Stimulated activated naive B cell treated with anti-CD40 and anti-IgM and Interleukin-4, amounts not matched to agents 10 μg/mL and 1 μg/mL and 100 μg/mL, for 72 hours (primary cell): Measurements from ENCODE around the gene SLC16A5.

Experiments
- ATAC-seq, 2 donors: fragments of 150-1000 bp; cut with Tn5 transposase; replicated peaks; 2 replicates each; pipeline ENCODE4 v1.10.0; 2021; ENCODE audit warnings: moderate library complexity in 1 of 2
- DNase-seq: peaks from one replicate; pipeline ENCODE4 v3.0.0; 2021
- H3K27ac Mint-ChIP-seq: one replicate; pipeline ENCODE4 v1.8.0; 2022; ENCODE audit warnings: mild to moderate bottlenecking, mixed read lengths
- H3K27me3 Mint-ChIP-seq, 2 donors: one replicate each; pipeline ENCODE4 v1.8.0; 2022; ENCODE audit warnings: mixed read lengths in 2 of 2
- H3K36me3 Mint-ChIP-seq, 2 donors: one replicate each; pipeline ENCODE4 v1.8.0; 2022; ENCODE audit warnings: mixed read lengths in 2 of 2, mild to moderate bottlenecking in 1 of 2
- H3K4me1 Mint-ChIP-seq, 2 donors: one replicate each; pipeline ENCODE4 v1.8.0; 2022; ENCODE audit warnings: mixed read lengths in 2 of 2, mild to moderate bottlenecking in 1 of 2
- H3K4me3 Mint-ChIP-seq, 2 donors: one replicate each; pipeline ENCODE4 v1.8.0; 2022; ENCODE audit warnings: mild to moderate bottlenecking in 2 of 2, mixed read lengths in 2 of 2, moderate library complexity in 1 of 2
- H3K9me3 Mint-ChIP-seq, 2 donors: one replicate each; pipeline ENCODE4 v1.8.0; 2022; ENCODE audit warnings: mixed read lengths in 2 of 2, mild to moderate bottlenecking in 1 of 2

Gene SLC16A5

GRCh38 chr17:75086496-75087181 is 1.1 kb upstream of the SLC16A5 start:
- no peak for ATAC-seq
- Mint-ChIP-seq H3K4me1 (peaks cover 12 to 17% of the 10 kb centered on the region in 2 donors), H3K27me3 (peaks cover 14 to 15% of the 10 kb centered on the region in 2 donors), H3K4me3 (peak overlapping the region; percentile 17 to 41), H3K27ac (peak overlapping the region; percentile 74), H3K9me3 (no peaks in the 10 kb centered on the region), H3K36me3 (no peaks in the 10 kb centered on the region)
- no peak for DNase-seq

DNA sequence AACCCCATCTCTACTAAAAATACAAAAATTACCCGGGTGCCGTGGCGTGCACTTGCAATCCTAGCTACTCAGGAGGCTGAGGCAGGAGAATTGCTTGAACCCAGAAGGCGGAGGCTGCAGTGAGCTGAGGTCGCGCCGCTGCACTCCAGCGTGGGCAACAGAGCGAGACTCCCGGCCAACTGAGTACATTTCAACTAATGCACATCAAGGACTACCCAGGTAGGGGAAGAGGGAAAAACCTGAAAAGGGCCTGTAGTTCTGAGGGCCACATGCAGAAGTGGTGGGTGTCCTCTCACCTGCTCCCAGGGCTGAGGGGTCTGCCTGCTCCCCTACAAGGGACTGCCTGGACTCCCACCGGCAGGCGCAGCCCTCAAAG is 584 bp upstream of the SLC16A5 start:
- peaks cover 15 to 17% of the 10 kb centered on the region in 2 donors for H3K4me1 Mint-ChIP-seq
- H3K27ac Mint-ChIP-seq: peak overlapping the region; percentile 25
- DNase-seq: no peak
- H3K4me3 Mint-ChIP-seq: peak overlapping the region; percentile 64 to 86
- ATAC-seq: peak in 1 of 2 donors; percentile 1
- H3K36me3 Mint-ChIP-seq: no peaks in the 10 kb centered on the region
- H3K27me3 Mint-ChIP-seq: peaks cover 10 to 14% of the 10 kb centered on the region in 2 donors
- H3K9me3 Mint-ChIP-seq: no peaks in the 10 kb centered on the region

DNA sequence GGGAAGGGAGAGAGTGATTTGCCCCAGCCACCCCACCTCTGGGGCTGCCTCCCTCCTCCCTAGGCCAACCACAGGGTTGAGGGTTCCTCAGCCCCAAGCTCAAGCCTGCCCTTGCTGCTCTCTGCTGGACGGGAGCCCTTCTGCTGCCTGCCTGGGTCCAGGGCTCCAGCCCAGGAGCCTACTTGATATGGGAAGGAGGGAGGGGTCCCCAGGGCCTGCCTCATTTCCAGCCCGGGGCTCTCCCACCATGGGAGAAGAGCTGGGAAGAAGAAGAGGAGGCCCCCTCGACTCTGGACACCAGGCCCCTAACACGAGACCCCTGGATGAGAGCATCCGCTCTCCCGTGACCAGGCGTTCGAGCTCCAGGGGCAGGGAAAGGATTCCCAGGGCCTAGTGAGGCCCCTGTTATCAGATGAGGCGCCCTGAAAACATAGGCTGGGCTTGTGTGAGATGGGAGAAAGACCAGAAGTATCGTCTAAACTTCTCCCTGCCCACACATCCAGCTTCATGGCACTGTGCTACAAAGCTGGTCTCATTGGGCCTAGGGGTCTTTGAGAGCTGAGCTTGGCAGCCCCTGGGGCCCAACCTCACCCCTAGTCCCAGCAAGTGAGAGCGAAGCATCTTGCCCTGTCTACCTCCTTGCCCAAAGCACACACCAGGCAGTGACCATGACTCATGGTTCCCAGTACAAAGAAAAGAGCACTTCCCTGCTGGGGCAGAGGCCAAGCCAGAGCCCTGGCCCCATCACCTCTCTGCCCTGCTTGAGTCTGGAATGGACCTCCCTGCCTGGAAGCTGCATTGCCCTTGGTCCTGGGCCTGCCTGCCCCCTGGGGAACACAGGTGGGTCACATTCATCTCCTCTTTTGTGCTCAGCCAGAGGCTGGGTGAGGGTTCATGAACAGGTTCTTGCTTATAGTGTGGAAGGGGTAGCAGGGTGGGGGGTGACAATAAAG is 987 bp downstream of the SLC16A5 start:
- peaks cover 4 to 6% of the 10 kb centered on the region in 2 donors for H3K27me3 Mint-ChIP-seq
- ATAC-seq (peak; percentile 20 to 21), DNase-seq (no peak)

DNA sequence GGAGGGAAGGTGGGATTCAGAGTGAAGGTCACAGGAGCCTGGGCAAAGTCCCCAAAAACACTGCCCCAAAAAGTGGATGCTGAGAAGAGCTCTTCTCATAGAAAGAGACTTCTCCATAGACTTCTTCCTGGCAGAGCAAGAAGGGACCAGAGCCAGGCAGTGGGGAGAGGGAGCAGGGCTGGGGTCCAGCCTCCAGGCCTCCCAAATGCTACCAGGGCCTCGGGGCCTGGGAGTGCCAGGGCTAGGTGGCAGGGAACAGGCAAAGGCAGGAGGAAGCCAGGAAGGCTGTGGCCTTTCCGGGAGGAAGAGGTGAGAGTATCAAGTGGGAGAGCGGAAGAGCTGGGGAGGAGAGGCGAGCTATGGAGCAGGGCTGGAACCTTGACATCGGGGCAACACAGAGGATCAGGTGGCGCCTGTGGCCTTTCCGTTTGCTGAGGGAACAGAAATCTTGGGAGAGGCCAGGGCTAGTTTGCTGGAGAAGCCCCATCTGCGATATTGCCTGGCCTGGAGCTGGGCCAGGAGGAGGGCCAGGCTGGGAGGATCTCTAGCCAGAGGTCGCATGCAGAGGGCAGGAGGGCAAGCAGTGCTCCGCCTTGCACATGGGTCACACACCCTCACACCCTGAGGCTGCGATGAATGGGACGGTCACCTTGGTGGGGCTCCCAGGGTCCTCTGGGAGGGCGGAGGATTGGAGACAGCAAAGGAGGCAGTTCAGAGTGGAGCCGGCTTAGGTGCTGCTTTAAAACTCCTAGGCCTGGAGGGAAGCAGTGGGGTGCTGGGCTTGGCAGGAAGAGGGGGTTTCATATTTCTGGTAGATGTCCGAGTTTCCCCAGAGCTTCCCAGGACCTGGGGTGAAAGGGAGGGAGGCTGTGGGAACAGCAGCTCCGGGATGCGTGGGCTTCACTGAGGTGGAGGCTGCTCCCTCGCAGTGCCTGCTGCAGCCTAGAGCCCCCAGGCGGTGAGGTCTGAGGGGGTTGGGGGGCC is 3.4 kb downstream of the SLC16A5 start:
- no peak for ATAC-seq
- peaks cover 17 to 21% of the 10 kb centered on the region in 2 donors for H3K4me1 Mint-ChIP-seq
- H3K27ac Mint-ChIP-seq: peak overlapping the region; percentile 63
- H3K27me3 Mint-ChIP-seq: peaks cover 4 to 6% of the 10 kb centered on the region in 2 donors
- H3K9me3 Mint-ChIP-seq: no peaks in the 10 kb centered on the region
- H3K4me3 Mint-ChIP-seq: no peak overlapping the region
- no peaks in the 10 kb centered on the region for H3K36me3 Mint-ChIP-seq
- DNase-seq: no peak

More for the DNA sequence above, 987 bp downstream of the SLC16A5 start:
- Mint-ChIP-seq H3K9me3 (no peaks in the 10 kb centered on the region), H3K4me1 (peaks cover 17% of the 10 kb centered on the region in 2 donors), H3K36me3 (no peaks in the 10 kb centered on the region), H3K4me3 (peak overlapping the region; percentile 82 to 86), H3K27ac (no peak overlapping the region)

DNA sequence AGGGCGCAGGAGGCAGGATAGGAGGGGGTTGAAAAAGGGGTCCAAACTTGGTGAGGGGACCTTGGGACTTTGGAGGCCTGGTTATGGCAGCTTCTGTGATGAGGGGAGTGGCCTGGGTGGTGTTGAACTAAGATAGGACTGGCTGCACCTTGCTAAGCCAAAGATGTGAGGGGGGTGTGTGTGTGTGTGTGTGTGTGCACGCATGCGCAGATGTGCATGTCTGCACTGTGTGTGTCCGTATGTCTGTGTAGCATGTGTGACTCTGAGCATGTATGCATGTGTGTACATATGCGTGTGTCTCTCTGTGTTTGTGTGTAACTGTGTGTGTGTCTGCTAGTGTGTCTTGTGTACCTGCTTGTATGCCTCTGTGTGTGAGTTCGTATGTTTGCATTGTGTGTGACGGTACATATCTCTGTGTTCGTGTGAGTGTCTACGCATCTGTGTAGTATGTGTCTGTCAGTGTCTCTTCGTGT is 4.1 kb downstream of the SLC16A5 start:
- no peak overlapping the region for H3K4me3 Mint-ChIP-seq
- DNase-seq: no peak
- no peak for ATAC-seq
- no peaks in the 10 kb centered on the region for H3K36me3 Mint-ChIP-seq
- peaks cover 0 to 6% of the 10 kb centered on the region in 2 donors for H3K27me3 Mint-ChIP-seq
- H3K27ac Mint-ChIP-seq: no peak overlapping the region
- H3K4me1 Mint-ChIP-seq: peaks cover 12 to 17% of the 10 kb centered on the region in 2 donors
- no peaks in the 10 kb centered on the region for H3K9me3 Mint-ChIP-seq

DNA sequence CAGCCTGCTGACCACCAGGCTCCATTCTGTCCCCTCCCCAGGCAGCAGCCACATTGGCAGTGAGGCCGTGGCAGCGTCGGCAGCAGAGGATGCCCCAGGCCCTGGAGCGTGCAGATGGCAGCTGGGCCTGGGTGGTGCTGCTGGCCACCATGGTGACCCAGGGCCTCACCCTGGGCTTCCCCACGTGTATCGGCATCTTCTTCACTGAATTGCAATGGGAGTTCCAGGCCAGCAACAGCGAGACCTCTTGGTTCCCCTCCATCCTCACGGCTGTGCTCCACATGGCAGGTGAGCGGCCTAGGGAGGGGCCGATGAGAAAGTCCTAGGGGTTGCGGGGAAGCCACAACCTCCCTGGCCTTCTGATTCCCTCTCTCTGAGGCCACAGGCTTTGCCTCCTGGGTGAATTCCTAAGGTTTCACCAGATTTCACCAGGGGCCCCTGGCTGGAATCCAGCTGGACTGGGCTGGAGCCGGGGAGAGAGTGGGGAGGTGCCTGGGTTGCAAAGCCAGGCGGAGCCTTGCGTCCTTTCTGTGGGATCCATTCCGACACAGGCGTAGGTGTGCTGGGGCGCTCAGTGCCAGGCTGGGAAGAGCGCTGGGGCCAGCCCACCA is 5.9 kb downstream of the SLC16A5 start:
- Mint-ChIP-seq H3K27me3 (peaks cover 0 to 6% of the 10 kb centered on the region in 2 donors), H3K36me3 (no peaks in the 10 kb centered on the region), H3K27ac (no peak overlapping the region), H3K4me1 (peaks cover 7 to 8% of the 10 kb centered on the region in 2 donors), H3K9me3 (no peaks in the 10 kb centered on the region), H3K4me3 (no peak overlapping the region)
- ATAC-seq (no peak), DNase-seq (no peak)

GRCh38 chr17:75094871-75095399 is 7.2 kb downstream of the SLC16A5 start:
- Mint-ChIP-seq H3K9me3 (no peaks in the 10 kb centered on the region), H3K4me3 (no peak overlapping the region), H3K27ac (no peak overlapping the region), H3K36me3 (no peaks in the 10 kb centered on the region), H3K27me3 (peaks cover 0 to 6% of the 10 kb centered on the region in 2 donors), H3K4me1 (peaks cover 7 to 11% of the 10 kb centered on the region in 2 donors)
- ATAC-seq: no peak
- DNase-seq: no peak

DNA sequence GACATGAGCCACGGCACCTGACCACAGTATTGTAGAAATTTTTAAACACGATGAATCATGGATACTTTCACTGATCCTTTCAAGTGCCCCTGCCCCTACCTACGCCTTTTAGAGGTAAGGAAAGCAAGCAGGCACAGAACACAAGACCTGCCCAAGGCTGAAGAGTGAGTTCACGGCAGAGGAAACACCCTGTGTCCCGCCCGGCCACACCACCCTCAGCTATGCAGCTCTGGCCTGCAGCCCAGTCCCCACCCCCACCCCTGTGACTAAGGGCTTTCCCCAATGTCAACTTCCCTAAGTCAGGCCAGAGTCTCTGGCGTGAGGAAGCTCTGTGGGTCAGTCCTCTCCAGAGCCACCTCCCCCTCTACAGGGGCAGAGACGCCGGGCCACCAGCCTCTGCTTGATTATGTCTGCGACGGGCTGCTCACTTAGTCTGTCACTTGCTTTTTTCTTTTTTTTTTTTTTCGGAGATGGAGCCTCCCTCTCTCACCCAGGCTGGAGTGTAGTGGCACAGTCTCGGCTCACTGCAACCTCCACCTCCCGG is 8.4 kb downstream of the SLC16A5 start:
- ATAC-seq: peak; percentile 59 to 78
- DNase-seq: no peak
- Mint-ChIP-seq H3K4me1 (peaks cover 7 to 11% of the 10 kb centered on the region in 2 donors), H3K27me3 (peaks cover 0 to under 1% of the 10 kb centered on the region in 2 donors), H3K9me3 (no peaks in the 10 kb centered on the region), H3K36me3 (no peaks in the 10 kb centered on the region), H3K4me3 (no peak overlapping the region), H3K27ac (no peak overlapping the region)

DNA sequence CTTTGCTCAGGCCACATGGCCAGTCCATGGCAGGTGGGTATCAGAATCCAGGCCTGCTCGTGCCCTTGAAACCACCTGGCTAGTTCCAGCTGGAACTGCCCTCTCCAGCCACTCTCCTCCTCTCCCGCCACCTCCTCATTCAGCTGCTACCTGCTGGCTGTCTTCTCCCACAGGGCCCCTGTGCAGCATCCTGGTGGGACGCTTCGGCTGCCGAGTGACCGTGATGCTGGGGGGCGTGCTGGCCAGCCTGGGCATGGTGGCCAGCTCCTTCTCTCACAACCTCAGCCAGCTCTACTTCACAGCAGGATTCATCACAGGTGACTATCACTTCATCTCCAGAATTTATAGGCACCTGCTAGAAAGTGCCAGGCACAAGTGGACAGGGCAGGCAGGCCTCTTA is 10.1 kb downstream of the SLC16A5 start:
- H3K27me3 Mint-ChIP-seq: no peaks in the 10 kb centered on the region

DNA sequence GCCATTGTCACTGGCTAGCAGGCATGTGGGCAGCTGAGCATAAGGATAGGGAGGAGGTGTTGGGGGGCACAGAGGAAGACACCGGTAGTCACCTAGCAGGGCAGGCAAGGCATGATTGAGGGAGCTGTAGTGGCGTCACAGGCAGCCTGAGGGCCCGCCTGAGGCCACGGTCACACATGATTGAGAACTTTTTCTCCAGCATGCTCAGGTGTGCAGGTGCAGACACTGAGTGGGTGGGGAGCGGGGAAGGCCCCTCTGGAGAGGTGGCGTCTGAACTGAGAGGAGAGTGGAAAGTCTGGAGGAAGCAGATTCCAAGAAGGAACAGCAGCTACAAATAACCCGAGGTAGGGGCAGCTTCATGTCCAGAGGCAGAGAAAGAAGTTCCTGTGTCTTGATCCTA is 11.1 kb downstream of the SLC16A5 start:
- Mint-ChIP-seq H3K27ac (no peak overlapping the region), H3K36me3 (peaks cover 0 to 4% of the 10 kb centered on the region in 2 donors), H3K4me3 (no peak overlapping the region), H3K27me3 (no peaks in the 10 kb centered on the region), H3K4me1 (peaks cover 14 to 17% of the 10 kb centered on the region in 2 donors), H3K9me3 (peaks cover 0 to 4% of the 10 kb centered on the region in 2 donors)
- DNase-seq (no peak), ATAC-seq (no peak)

More for the DNA sequence above, 10.1 kb downstream of the SLC16A5 start:
- Mint-ChIP-seq H3K27ac (no peak overlapping the region), H3K4me3 (no peak overlapping the region), H3K4me1 (peaks cover 13 to 17% of the 10 kb centered on the region in 2 donors), H3K9me3 (peaks cover 0 to 4% of the 10 kb centered on the region in 2 donors), H3K36me3 (peaks cover 0 to 4% of the 10 kb centered on the region in 2 donors)
- no peak for DNase-seq
- ATAC-seq: no peak

DNA sequence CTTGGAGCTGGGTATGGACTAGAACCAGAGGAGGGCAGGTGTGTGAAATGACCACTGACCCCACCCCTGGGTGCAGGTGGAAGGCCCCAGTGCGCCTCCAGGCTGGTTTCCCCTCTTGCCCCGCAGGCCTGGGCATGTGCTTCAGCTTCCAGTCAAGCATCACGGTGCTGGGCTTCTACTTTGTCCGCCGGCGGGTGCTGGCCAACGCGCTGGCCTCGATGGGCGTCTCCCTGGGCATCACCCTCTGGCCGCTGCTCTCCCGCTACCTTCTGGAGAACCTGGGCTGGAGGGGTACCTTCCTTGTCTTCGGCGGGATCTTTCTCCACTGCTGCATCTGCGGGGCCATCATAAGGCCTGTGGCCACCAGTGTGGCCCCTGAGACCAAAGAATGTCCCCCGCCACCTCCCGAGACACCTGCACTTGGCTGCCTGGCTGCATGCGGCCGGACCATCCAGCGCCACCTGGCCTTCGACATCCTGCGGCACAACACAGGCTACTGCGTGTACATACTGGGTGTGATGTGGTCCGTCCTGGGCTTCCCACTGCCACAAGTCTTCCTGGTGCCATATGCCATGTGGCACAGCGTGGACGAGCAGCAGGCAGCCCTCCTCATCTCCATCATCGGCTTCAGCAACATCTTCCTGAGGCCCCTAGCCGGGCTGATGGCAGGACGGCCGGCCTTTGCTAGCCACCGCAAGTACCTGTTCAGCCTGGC is 12.3 kb downstream of the SLC16A5 start:
- peaks cover 0 to 4% of the 10 kb centered on the region in 2 donors for H3K9me3 Mint-ChIP-seq
- H3K4me1 Mint-ChIP-seq: peaks cover 15 to 17% of the 10 kb centered on the region in 2 donors
- no peak overlapping the region for H3K4me3 Mint-ChIP-seq
- no peak for DNase-seq
- H3K27ac Mint-ChIP-seq: no peak overlapping the region
- peaks cover 0 to 4% of the 10 kb centered on the region in 2 donors for H3K36me3 Mint-ChIP-seq
- no peaks in the 10 kb centered on the region for H3K27me3 Mint-ChIP-seq
- ATAC-seq: no peak

DNA sequence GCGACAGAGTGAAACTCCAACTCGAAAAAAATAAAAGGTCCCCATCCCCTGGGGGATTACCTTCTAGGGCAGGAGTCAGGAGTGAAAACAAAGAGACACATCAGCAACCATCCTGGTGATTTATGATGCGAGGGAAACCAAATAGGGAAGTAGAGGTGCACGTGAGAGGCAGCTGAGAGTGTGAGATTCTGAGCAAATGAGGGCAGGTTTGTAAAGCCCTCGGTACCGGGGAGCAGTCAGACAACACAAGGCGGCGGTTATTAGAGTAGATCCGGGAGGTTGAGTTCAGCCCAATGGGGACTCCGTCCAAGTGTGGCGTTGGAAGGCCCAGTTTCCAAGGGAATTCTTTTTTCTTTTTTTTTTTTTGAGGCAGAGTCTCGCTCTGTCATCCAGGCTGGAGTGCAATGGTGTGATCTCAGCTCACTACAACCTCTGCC is 14.6 kb downstream of the SLC16A5 start:
- Mint-ChIP-seq H3K27me3 (peaks cover 5 to 9% of the 10 kb centered on the region in 2 donors), H3K27ac (peak overlapping the region; percentile 15), H3K36me3 (peaks cover 0 to 4% of the 10 kb centered on the region in 2 donors), H3K4me3 (no peak overlapping the region), H3K9me3 (peaks cover 0 to 4% of the 10 kb centered on the region in 2 donors), H3K4me1 (peaks cover 11 to 18% of the 10 kb centered on the region in 2 donors)
- peak; percentile 94 to 95 for ATAC-seq
- DNase-seq: peak; percentile 69
